Measurements from ENCODE around the gene PIGX. TPM values are rescaled to one million over a fixed set of nuclear protein-coding genes. Genes with fewer than 3 reads are reported as not detected.

The PIGX gene
- polyA plus RNA-seq, result 10 to 100 TPM; 38.3 to 55.6 (median 42.6) TPM

GRCh38 chr3:196711838-196712513, at the start of gene PIGX, which contains the start of gene CEP19:
Gene PIGX, plus strand, starts transcription at chr3:196712377.
Gene CEP19, minus strand, starts transcription at chr3:196712250. Its CDS starts 3,593 bp downstream, at chr3:196708657.
- Mint-ChIP-seq H3K4me3 (peak within 1 kb of the TSS; percentile 86 to 94 (median 92)), H3K9me3 (no peaks in the 10 kb centered on the region), H3K27me3 (ENCODE audit: low read depth in 3 of 3) (peaks cover 7 to 17% (median 13%) of the 10 kb centered on the region in 3 donors), H3K4me1 (peaks cover 20 to 21% of the 10 kb centered on the region in 2 donors), H3K27ac (peak within 1 kb of the TSS; percentile 98 to 100 (median 99)), H3K36me3 (peaks cover 0 to 8% (median 0%) of the 10 kb centered on the region in 3 donors)
- DNase-seq, result peak; percentile 95 to 98 (median 96)

DNA sequence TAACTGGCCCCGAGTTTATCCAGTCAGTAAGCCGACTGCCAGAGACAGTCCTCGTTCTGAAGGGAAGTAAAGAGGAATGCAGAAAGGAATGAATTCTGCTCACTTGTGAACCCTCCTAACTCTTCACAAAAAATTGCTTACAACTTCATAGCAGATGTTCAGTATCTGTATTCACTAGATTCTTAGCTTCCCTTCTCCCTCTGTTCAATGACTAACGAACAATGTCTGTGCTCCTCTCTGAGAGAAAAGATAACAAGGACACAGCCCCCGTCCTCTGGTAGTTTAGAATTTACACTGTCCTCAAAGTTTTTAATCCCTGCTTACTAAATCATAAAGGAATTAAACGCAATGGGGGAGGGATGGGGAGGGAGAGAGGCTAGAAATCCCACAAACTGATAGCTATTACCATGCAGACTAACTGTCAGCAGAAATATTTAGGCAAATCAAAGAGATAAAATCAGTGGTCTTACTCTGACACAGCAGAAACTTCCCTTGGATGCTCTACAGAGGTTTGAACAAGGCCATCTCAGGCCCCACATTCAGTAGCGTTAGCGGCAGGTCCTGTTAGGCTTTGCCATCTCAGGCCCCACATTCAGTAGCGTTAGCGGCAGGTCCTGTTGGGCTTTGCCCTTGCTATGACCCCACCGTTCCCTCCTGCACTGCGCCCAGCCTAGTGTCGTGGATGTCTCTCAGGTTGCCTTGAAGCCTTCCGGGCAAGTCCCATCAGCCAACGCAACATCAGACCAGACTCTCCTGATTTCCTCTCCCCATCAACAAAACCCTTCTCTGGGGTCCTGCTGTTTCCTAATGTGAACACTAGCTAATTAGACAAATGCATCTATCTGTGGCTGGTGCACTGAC, 49.2 kb upstream of the PIGX start:
- H3K4me1 Mint-ChIP-seq, result peaks cover 23 to 25% of the 10 kb centered on the region in 2 donors
- no peak overlapping the region for H3K4me3 Mint-ChIP-seq
- peaks cover 3 to 32% (median 4%) of the 10 kb centered on the region in 3 donors for H3K36me3 Mint-ChIP-seq
- no peaks in the 10 kb centered on the region for H3K9me3 Mint-ChIP-seq
- peaks cover 0 to 6% (median 0%) of the 10 kb centered on the region in 3 donors for H3K27me3 Mint-ChIP-seq (ENCODE audit: low read depth in 3 of 3)
- H3K27ac Mint-ChIP-seq, result peak overlapping the region; percentile 35 to 82 (median 65)
- no peak for DNase-seq

GRCh38 chr3:196666001-196666867, 45.9 kb upstream of the PIGX start:
- Mint-ChIP-seq H3K27ac (peak overlapping the region in 5 of 6 donors; percentile 33 to 85 (median 71)), H3K9me3 (no peaks in the 10 kb centered on the region), H3K4me1 (peaks cover 29 to 32% of the 10 kb centered on the region in 2 donors), H3K36me3 (peaks cover 0 to 17% (median 4%) of the 10 kb centered on the region in 3 donors), H3K27me3 (ENCODE audit: low read depth in 3 of 3) (peaks cover 0 to 6% (median 0%) of the 10 kb centered on the region in 3 donors), H3K4me3 (no peak overlapping the region)
- no peak for DNase-seq

- Mint-ChIP-seq H3K4me1 (peaks cover 29 to 35% of the 10 kb centered on the region in 2 donors), H3K4me3 (no peak overlapping the region), H3K36me3 (peaks cover 0 to 13% (median 4%) of the 10 kb centered on the region in 3 donors), H3K9me3 (no peaks in the 10 kb centered on the region), H3K27ac (peak overlapping the region in 5 of 6 donors; percentile 10 to 80 (median 67)), H3K27me3 (ENCODE audit: low read depth in 3 of 3) (peaks cover 0 to 6% (median 0%) of the 10 kb centered on the region in 3 donors)
- DNase-seq, result no peak
Observed at GRCh38 chr3:196667056-196667825, 44.9 kb upstream of the PIGX start.

DNA sequence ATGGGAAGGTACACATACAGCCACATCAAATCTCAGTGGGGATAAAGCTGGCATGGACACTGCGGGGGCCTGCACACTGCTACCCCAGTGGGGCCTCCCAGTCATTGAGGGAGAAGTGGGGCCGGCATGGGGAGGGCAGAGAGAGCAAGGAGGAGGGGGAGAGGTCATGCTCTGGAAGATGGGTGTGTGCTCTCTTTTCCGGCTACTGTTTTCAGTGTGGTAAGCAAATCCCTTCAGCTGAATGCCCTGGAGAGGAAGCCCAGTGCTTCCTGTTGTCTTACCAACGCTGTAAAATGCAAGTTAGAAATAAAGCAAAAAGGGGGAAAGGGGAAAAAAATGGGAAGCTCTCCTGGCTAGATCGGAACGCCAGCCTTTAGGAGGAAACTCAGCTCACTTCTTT, 41.8 kb upstream of the PIGX start:
- Mint-ChIP-seq H3K27ac (peak overlapping the region; percentile 5 to 87 (median 46)), H3K27me3 (ENCODE audit: low read depth in 3 of 3) (peaks cover 0 to 8% (median 0%) of the 10 kb centered on the region in 3 donors), H3K4me1 (peaks cover 22 to 26% of the 10 kb centered on the region in 2 donors), H3K4me3 (peak overlapping the region in 1 of 5 donors; percentile 31), H3K9me3 (no peaks in the 10 kb centered on the region), H3K36me3 (peaks cover 0 to 14% (median 8%) of the 10 kb centered on the region in 3 donors)
- no peak for DNase-seq

DNA sequence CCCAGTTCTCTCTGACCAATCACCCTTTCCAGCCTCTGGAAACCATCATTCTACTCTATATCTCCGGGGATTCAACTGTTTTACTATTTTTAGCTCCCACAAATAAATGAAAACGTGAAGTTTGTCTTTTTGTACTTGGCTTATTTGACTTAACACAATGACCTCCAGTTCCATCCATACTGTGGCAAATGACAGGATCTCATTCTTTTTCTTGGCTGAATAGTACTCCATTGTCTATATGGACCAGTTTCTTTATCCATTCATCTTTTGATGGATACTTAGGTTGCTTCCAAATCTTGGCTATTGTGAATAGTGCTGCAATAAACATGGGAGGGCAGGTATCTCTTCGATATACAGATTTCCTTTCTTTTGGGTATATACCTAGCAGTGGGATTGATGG, 38.5 kb upstream of the PIGX start:
- Mint-ChIP-seq H3K27ac (peak overlapping the region in 1 of 6 donors; percentile 38), H3K27me3 (ENCODE audit: low read depth in 3 of 3) (peaks cover 0 to 1% (median 0%) of the 10 kb centered on the region in 3 donors), H3K4me3 (no peak overlapping the region), H3K9me3 (no peaks in the 10 kb centered on the region), H3K4me1 (peaks cover 28 to 30% of the 10 kb centered on the region in 2 donors), H3K36me3 (peaks cover 0 to 8% (median 8%) of the 10 kb centered on the region in 3 donors)
- DNase-seq, result no peak

DNA sequence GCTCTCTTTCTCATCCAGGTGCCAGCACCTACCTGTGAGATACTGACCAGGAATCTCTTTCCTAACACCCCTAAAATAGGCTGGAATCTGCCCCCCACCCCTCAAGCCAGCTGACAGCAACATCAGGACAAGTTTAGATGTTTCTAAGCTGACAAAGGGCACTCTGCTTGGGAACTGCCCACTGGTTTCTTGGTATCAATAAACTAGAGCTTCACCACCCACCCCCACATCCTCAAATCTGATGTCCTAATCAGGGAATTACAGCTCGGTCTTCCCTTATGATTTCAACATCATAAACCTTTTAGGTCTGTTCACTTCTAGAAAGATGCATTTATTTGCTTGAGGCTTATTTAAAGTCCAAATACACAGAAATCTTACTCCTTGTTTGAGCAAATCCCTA, 34.8 kb upstream of the PIGX start:
- peaks cover 15 to 17% of the 10 kb centered on the region in 2 donors for H3K4me1 Mint-ChIP-seq
- H3K9me3 Mint-ChIP-seq, result no peaks in the 10 kb centered on the region
- peaks cover 0 to 1% (median 0%) of the 10 kb centered on the region in 3 donors for H3K27me3 Mint-ChIP-seq (ENCODE audit: low read depth in 3 of 3)
- no peak overlapping the region for H3K4me3 Mint-ChIP-seq
- peaks cover 5 to 24% (median 14%) of the 10 kb centered on the region in 3 donors for H3K36me3 Mint-ChIP-seq
- H3K27ac Mint-ChIP-seq, result no peak overlapping the region
- DNase-seq, result no peak

DNA sequence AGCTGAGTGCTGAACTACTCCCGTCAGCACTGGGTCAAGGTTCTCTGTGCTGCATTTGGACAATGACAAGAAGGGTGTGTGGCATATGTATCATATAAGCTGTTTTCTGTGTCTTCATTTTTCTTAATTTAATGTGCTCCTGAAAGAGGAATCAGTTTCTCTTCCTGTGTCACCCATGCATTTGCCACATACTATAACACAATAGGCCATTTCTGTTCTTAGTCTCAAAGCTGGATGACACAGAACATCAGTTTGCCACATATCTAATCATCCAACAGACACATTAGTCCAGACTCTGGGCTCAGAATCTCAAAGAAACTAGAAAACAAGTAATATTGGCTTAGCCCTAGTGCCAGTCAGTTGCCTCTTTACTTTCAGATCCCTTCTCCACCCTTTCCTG, 34.2 kb upstream of the PIGX start:
- Mint-ChIP-seq H3K4me3 (no peak overlapping the region), H3K27me3 (ENCODE audit: low read depth in 3 of 3) (peaks cover 0 to 4% (median 0%) of the 10 kb centered on the region in 3 donors), H3K36me3 (peaks cover 6 to 25% (median 15%) of the 10 kb centered on the region in 3 donors), H3K27ac (peak overlapping the region in 2 of 6 donors; percentile 12 to 48), H3K9me3 (no peaks in the 10 kb centered on the region), H3K4me1 (peaks cover 15 to 17% of the 10 kb centered on the region in 2 donors)
- no peak for DNase-seq

GRCh38 chr3:196684548-196685407, 27.4 kb upstream of the PIGX start:
- Mint-ChIP-seq H3K27me3 (ENCODE audit: low read depth in 3 of 3) (peaks cover 0 to 6% (median 0%) of the 10 kb centered on the region in 3 donors), H3K36me3 (peaks cover 6 to 19% (median 10%) of the 10 kb centered on the region in 3 donors), H3K4me1 (peaks cover 22 to 23% of the 10 kb centered on the region in 2 donors), H3K4me3 (peak overlapping the region; percentile 50 to 80 (median 79)), H3K9me3 (no peaks in the 10 kb centered on the region), H3K27ac (peak overlapping the region; percentile 68 to 91 (median 81))
- peak; percentile 73 to 75 (median 75) for DNase-seq

- Mint-ChIP-seq H3K27ac (peak overlapping the region in 2 of 6 donors; percentile 0 to 31), H3K4me3 (no peak overlapping the region), H3K27me3 (ENCODE audit: low read depth in 3 of 3) (peaks cover 0 to 6% (median 3%) of the 10 kb centered on the region in 3 donors)
Observed at GRCh38 chr3:196686436-196686835, 25.7 kb upstream of the PIGX start.

DNA sequence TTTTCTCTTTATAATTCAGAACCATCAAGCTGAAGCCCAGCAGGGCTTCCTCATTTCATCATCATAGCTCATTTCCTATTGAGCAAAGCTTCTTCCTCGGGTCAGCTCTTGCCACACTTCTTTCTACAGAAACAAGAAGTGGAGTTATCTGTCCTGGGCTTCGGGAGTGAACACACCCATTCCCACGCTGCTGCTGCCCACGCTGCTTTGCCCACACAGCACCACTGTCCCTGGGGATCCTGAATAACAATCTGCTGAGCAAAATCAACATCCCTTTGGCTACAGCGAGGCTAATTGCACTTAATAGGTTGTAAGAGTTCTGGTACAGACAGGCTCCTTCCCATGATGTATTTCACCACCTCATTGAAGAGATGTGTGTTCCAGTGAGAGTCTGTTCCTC, 23.8 kb upstream of the PIGX start:
- peaks cover 22 to 23% of the 10 kb centered on the region in 2 donors for H3K4me1 Mint-ChIP-seq
- H3K27ac Mint-ChIP-seq, result peak overlapping the region in 2 of 6 donors; percentile 17 to 60
- no peak overlapping the region for H3K4me3 Mint-ChIP-seq
- DNase-seq, result no peak
- H3K9me3 Mint-ChIP-seq, result no peaks in the 10 kb centered on the region
- H3K36me3 Mint-ChIP-seq, result peaks cover 0 to 7% (median 4%) of the 10 kb centered on the region in 3 donors
- H3K27me3 Mint-ChIP-seq (ENCODE audit: low read depth in 3 of 3), result peaks cover 2 to 3% (median 2%) of the 10 kb centered on the region in 3 donors

More at GRCh38 chr3:196686436-196686835, 25.7 kb upstream of the PIGX start:
- Mint-ChIP-seq H3K36me3 (peaks cover 6 to 13% (median 10%) of the 10 kb centered on the region in 3 donors), H3K4me1 (peaks cover 22 to 23% of the 10 kb centered on the region in 2 donors), H3K9me3 (no peaks in the 10 kb centered on the region)
- DNase-seq, result no peak

Measured in immature natural killer cell (primary cell).